ENCODE results near the gene ARGFX.
"Not testable (repeated sequence)": the region's sequence is repeated elsewhere in the genome, so short reads cannot be mapped to it uniquely, and the experiment has no call there.

Gene ARGFX

DNA sequence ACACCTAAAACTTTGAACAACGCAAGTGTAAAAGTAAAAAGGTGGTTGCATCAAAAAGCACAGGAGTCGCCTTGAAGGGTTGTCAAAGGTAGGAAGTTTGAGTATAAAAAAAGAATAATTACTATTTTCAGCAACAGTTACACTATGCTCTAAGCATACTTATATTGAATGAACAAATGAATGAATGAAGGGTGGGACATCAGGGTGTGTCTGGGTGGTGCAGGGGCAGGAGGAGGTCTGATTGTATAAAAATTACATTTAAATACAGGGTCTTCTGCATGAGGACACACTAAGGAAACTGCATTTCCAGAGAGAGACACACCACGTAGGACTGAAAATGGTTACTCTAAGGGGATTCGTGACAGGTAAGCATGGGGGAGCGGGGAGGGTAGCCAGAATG lies at the start of gene ARGFX:
Gene ARGFX, plus strand, starts transcription at position 301 of the 400 bp plus-strand sequence. CDS start 2,765 bp downstream, outside the sequence.
- no peak for DNase-seq

DNA sequence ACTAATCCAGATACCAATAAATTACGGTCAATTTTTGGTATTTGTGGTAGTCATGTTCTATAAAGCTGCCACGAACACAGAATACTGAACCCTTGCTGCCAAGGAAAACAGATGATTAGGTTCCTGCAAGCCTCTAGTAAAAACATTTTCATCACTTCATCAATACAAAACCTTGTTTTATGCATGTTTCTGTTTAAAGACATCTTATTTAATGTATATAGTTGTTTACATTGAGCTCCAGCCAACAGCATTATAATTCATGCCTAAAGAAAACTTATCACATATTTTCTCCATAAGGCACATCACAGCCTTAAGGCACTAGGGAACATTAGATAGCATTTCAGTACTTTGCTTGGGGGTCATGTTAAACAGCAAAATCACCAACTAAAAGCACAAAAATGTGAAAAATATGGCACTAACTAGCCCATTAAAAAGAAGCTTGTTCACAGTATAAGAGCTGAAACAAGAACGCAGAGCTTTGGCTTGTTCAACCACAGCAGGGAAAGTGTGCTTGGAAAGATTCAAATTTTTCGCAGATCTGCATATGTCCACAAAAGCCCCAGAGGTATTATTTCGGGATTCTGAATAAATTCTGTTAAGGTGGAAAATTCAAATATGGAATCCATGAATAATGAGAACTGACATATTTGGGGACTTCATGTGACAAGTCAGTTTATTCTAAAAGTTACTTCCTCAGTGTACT lies 49.6 kb upstream of the ARGFX start:
- DNase-seq, result no peak

DNA sequence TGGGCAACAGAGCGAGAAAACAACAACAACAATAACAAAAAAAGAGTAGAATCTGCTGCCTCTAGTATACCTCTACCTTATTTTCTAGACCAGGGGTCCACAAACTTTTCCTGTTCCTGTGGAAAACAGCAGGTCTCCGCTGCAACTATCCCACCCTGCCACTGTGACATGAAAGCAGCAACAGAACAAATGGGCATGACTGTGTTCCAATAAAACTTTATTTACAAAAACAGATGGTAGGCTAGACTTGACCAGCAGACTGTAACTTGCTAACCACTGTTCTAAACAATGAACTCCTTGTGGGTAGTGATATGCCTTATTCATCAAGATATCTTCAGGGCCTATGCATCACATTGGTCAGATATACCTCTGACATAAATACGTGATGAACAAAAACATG lies 47.2 kb upstream of the ARGFX start:
- DNase-seq, result no peak

- no peak for DNase-seq
These were observed 38.4 kb upstream of the ARGFX start for GRCh38 chr3:121529308-121529707.

GRCh38 chr3:121531269-121531668 lies 36.5 kb upstream of the ARGFX start:
- no peak for DNase-seq

GRCh38 chr3:121542924-121543323 lies 24.8 kb upstream of the ARGFX start:
- DNase-seq, result no peak

DNA sequence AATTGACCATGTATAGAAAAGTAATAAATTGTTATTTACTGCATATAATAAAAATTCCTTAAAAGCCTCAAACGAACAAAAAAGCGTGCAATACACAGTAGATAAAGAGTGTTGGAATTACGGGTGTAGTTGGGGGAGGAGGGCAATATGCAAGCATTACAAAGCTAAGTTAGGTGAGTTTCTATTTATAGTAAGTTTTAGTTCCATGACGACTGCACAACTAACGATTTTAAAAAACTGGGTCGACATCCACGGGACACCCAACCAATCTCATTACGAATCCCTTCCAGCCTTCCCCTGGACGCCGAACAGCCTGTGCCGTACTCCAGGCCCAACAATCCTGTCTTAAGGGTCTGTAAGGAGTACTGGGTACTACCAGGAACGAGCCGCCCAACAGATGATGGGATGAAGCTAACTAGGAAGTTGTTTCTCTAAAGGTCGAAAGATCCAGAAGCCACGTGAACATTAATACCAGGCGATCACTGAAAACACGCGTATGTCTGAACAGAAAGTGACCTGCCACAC lies 22.6 kb upstream of the ARGFX start:
- DNase-seq, result no peak

DNA sequence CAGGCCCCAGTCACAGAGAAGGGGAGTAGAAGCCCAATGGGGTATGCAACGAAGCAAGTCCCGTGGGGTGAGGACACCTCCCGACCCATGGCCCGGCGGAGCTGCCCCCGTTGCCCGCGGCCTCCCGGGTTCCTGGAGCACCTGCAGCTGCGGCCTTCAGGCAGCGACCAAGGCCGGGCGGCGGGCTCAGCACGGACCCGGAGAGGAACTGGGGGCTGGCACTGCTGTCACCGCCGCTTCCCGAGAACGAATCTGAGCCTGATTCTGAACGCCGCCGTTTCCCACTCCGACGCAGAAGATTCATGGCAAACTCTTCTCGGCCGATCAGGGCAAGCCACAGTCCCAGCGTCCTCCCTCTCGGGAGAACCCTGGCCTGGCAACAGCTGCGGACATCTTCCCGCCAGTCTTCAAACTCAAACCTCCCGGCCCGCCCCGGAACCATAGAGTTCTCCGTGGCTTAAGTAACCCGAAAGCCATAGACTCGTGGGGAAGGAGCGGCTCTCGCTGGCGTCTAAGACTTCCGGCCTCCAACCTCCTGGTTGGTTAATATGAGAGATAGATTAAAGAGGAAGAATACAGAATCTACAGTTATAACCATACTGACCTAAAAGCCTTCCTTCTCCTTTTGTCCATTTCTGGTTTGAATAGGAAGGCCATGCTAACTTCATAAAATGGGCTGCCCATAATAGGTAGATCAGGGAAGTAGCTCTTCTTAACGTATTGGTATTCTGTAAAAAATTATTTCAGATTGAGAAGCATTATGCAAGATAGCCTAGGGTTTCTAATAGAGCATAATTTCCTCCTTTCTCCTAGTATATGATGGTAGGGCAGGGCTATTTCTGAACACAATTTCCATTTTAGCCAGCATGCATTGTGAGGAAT lies 21.9 kb upstream of the ARGFX start, which contains the start of gene POLQ:
Gene POLQ, minus strand, starts transcription at position 415 of the 882 bp plus-strand sequence. Its CDS starts 111 bp downstream, at position 304.
- peak; percentile 86 to 92 for DNase-seq

DNA sequence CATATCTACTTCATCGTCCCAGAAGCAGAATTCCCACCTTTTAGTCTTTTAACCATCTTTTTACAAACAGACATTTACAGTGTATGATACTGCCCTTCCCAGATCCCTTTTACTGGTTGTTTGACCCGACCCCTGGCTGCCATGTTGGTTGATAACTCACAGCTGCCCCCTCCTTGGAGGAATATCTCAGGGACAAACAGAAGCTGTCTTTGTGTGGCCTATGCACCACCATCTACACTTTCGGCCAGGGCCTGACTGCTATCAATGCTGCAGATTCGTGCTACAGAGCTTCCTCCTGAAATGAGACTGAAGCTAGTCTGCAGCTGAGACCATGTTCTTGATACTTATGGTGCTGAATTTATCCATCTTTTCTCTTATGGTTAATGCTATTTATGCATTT lies 15.4 kb upstream of the ARGFX start:
- no peak for DNase-seq

DNA sequence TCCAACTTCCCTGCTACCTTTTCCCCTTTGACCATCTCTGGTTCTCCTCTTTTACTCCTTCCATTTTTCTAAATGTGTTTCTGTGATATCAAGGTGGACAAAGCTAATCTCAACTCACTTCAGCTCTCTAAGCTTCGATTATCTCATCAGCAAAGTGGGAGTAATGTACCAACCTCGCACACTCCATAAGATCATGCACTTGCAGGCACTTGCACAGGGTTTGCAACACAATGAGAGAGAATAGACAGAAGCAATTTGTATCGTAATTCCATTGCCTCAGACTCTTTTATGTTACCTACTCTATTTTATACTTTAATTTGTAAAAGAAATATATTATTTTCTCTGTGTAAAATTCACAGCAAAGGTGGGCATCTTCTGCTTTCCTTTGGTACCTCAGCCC lies 15.0 kb upstream of the ARGFX start:
- no peak for DNase-seq

DNA sequence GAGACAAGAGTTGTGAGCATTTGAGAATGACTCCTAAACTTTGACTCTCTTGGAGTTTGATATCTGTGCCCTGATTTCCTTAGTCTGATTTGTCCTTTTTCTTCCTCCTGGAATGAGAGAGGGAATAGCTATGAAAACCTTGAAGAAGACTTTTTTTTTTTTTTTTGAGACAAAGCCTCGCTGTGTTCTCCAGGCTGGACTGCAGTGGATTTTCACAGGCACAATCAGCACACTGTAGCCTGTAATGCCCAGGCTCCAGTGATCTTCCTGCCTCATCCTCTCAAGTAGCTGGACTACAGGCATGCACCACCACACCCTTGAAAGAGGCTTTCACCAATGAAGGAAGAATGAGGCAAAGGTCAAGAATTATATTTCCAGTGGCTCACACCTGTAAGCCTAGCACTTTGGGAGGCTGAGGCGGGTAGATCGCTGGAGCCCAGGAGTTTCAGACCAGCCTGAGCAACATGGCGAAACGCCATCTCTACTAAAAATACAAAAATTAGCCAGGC lies 10.3 kb upstream of the ARGFX start:
- DNase-seq, result no peak

DNA sequence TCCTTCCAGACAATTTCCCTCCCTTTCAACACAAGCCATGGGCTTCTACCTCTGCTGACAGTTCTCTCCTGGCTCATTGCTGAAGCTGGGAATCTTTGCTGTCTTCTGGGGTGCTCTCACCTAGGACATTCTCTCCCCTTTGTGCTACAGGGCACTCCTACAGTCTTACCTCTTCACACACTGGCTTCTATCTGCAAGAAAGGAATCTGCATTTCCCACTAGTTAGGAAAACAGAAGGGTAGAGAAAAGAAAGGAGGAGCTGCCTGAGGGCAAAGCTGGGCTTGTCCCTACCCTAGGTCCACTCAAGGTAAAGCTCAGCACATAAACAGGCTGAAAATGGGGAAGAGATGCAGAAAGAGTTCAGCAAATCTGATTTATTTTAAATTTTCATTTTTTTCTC lies 5.6 kb upstream of the ARGFX start:
- no peak for DNase-seq

DNA sequence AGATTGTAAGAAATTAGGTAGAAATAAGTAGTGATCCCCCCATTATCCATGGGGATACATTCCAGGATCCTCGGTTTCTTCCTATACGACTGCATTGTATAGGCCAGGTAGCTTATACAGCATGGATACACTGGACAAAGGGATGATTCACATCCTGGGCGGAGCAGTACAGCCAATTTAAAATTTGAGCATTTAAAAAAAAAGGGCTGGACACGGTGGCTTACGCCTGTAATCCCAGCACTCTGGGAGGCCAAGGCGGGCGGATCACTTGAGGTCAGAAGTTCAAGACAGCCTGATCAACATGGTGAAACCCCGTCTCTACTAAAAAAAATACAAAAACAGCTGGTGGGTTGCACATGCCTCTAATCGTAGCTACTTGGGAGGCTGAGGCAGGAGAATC lies 976 bp upstream of the ARGFX start:
- DNase-seq, result no peak

- DNase-seq, result no peak
These were observed 6.7 kb downstream of the ARGFX start for GRCh38 chr3:121574449-121574848.

DNA sequence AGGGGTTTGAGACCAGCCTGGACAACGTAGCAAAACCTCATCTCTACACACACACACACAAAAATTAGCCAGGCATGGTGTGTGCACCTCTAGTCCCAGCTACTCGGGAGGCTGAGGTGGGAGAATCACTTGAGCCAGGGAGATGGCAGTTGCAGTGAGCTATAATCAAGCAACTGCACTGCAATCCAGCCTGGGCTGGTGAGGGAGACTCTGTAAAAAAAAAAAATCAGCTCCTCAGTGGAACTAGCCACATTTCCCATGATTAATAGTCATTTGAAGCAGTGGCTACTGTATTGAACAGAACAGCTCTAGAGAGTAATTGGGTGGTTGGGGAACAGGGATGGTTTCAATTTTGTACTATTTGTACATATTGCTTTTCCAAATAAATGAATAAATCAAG lies 13.9 kb downstream of the ARGFX start:
- no peak for DNase-seq

DNA sequence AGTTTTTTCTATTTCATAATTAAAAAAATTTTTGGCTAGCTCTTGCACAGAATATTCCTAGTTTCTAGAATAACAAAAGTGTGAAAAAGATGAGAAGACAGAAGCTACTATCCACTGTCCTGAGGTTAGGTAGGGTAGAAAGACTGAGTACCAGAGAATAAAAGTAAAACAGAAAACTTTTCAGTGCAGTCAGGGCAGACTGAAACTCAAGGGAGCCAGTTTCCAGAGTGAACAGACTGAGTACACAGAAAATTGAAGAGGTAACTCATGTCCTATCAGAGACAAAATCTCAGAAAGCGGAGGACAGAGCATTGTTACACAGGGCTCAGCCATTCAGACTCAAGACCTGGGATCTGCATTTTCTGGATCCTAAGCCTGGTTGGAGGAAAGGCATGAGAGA lies 16.7 kb downstream of the ARGFX start:
- DNase-seq, result no peak

- DNase-seq, result peak in 1 of 2 donors; percentile 14
These were observed 25.3 kb downstream of the ARGFX start, which contains the start of gene FBXO40 for GRCh38 chr3:121592856-121593702. Gene FBXO40, plus strand, starts transcription at chr3:121593379. Its CDS starts 27,197 bp downstream, at chr3:121620576.

GRCh38 chr3:121593806-121594205 lies 26.1 kb downstream of the ARGFX start:
- not testable (repeated sequence) for DNase-seq

DNA sequence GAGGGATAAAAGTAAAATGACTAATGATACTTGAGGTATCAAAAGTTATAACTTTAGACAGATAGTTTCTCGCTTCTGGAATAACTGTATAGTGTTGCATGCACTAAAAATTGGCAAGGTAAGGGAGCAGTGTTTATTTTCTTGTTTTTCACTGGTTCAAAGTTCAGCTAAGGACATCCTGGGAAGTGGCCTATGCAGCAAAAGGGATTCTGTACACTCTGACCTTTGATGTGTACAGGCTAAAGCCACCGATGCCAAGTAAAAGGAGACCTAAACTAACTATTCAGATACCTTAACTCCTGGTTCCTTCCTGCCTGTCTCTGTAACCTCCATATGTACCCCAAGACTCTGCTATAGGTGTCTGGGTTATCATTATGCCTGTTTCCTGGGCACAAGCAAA lies 27.1 kb downstream of the ARGFX start:
- no peak for DNase-seq

DNA sequence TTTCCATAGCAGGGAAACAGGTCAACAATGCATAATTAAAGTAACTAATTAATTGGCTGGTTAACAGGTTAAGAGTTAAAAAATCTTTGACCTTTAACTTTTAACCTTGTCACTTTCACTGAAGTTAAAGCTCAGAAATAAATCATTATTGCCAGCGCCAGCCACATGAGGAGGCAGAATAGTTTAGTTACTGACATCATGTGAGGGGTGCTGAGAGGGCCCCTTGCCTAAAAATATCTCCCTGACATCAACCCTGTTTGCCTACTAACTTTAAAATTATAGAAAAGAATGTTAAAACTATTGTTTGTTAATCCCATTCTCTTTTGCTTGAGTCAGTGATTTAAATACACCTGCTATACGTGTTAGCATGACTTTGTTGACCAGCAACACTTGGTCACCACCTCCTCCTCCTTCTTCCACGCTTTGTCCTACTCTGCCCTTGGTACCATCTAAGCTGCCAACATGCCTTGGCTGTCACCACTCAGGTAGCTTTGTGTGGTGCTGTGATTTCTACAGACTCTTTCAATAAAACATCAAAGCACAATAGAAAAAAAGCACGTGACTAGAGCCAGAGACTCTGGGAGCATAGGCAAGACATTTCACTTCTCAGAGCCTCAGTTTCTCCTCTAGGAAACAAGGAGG lies 28.1 kb downstream of the ARGFX start:
- no peak for DNase-seq

DNA sequence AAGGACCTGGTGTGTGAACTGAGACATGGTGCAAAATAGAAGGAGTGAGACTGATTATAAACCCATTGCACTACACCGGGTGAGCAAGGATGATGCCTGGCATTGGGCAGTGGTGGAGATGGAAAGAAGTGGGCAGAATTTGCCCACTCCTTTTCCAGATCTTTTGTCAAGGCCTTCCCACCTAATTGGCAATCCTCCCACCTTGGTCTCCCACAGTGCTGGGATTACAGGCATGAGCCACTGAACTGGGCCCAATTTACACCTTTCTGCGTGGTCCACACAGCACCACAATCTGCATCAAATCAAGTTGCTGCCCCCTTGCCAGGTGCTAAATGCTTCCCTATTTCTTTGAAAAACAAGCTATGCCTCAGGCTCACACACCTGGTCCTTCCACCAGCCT lies 30.8 kb downstream of the ARGFX start:
- no peak for DNase-seq

GRCh38 chr3:121599900-121600299 lies 32.2 kb downstream of the ARGFX start:
- not testable (repeated sequence) for DNase-seq
